H9 (cell line): ENCODE measurements around the gene LRRC71. TPM values are rescaled to one million over a fixed set of nuclear protein-coding genes. Genes with fewer than 3 reads are reported as not detected.

Source experiments
- DNase-seq: peaks from one replicate; pipeline ENCODE4 v3.0.0-alpha.2; 2017
- H2AFZ ChIP-seq: one replicate; pipeline ENCODE4 v1.6.1; 2013; ENCODE audit warnings: mild to moderate bottlenecking, low read length, control low read depth, moderate library complexity
- H2AK5ac ChIP-seq: 2 replicates; pipeline ENCODE4 v1.6.1; 2013; ENCODE audit warnings: low read length, control low read depth, mixed read lengths; ENCODE audit not compliant: insufficient read length
- H2BK120ac ChIP-seq: one replicate; pipeline ENCODE4 v1.6.1; 2013; ENCODE audit warnings: low read depth, mild to moderate bottlenecking, low read length, control low read depth, inconsistent platforms; ENCODE audit not compliant: poor library complexity, severe bottlenecking
- H2BK12ac ChIP-seq: 2 replicates; pipeline ENCODE4 v1.6.1; 2013; ENCODE audit warnings: low read length, control low read depth, mixed read lengths, low read depth; ENCODE audit not compliant: insufficient read length
- H2BK15ac ChIP-seq: 2 replicates; pipeline ENCODE4 v1.6.1; 2013; ENCODE audit warnings: low read depth, low read length, control low read depth
- H2BK20ac ChIP-seq: one replicate; pipeline ENCODE4 v1.6.1; 2013; ENCODE audit warnings: low read depth, mild to moderate bottlenecking, low read length, control low read depth, inconsistent platforms; ENCODE audit not compliant: poor library complexity, severe bottlenecking
- H2BK5ac ChIP-seq: 2 replicates; pipeline ENCODE4 v1.6.1; 2013; ENCODE audit warnings: low read length, control low read depth, mixed read lengths; ENCODE audit not compliant: insufficient read length
- H3K14ac ChIP-seq: 2 replicates; pipeline ENCODE4 v1.6.1; 2013; ENCODE audit warnings: low read length, control low read depth; ENCODE audit not compliant: insufficient read depth
- H3K18ac ChIP-seq: 2 replicates; pipeline ENCODE4 v1.6.1; 2013; ENCODE audit warnings: low read depth, mild to moderate bottlenecking, mixed read lengths, low read length, control low read depth; ENCODE audit not compliant: insufficient read length
- H3K23ac ChIP-seq: 2 replicates; pipeline ENCODE4 v1.6.1; 2013; ENCODE audit warnings: low read length, control low read depth, mixed read lengths, low read depth; ENCODE audit not compliant: insufficient read length
- H3K23me2 ChIP-seq: 2 replicates; pipeline ENCODE4 v1.6.1; 2013; ENCODE audit warnings: low read depth, mild to moderate bottlenecking, mixed read lengths, low read length, control low read depth; ENCODE audit not compliant: insufficient read length, poor library complexity, severe bottlenecking
- H3K27ac ChIP-seq: 2 replicates; pipeline ENCODE4 v1.5.1; 2013; ENCODE audit warnings: low read length, control low read depth, mixed read lengths, low read depth; ENCODE audit not compliant: insufficient read length
- H3K27me3 ChIP-seq: 2 replicates; pipeline ENCODE4 v1.6.1; 2013; ENCODE audit warnings: low read length, control low read depth, inconsistent platforms; ENCODE audit not compliant: insufficient read depth
- H3K4ac ChIP-seq: 2 replicates; pipeline ENCODE4 v1.6.1; 2013; ENCODE audit warnings: low read depth, mild to moderate bottlenecking, control low read depth, inconsistent platforms, low read length, moderate library complexity
- H3K4me1 ChIP-seq: 2 replicates; pipeline ENCODE4 v1.6.1; 2013; ENCODE audit warnings: low read length, control low read depth, inconsistent platforms; ENCODE audit not compliant: insufficient read depth
- H3K4me2 ChIP-seq: 2 replicates; pipeline ENCODE4 v1.6.1; 2013; ENCODE audit warnings: low read length, control low read depth, mixed read lengths; ENCODE audit not compliant: insufficient read length, insufficient read depth
- H3K56ac ChIP-seq: 2 replicates; pipeline ENCODE4 v1.6.1; 2013; ENCODE audit warnings: low read depth, mild to moderate bottlenecking, mixed read lengths, low read length, control low read depth; ENCODE audit not compliant: insufficient read length
- H3K79me1 ChIP-seq: 2 replicates; pipeline ENCODE4 v1.6.1; 2013; ENCODE audit warnings: low read depth, mild to moderate bottlenecking, moderate library complexity, low read length, control low read depth, inconsistent platforms; ENCODE audit not compliant: insufficient read depth, poor library complexity, severe bottlenecking
- H3K79me2 ChIP-seq: 2 replicates; pipeline ENCODE4 v1.6.1; 2013; ENCODE audit warnings: low read length, control low read depth, inconsistent platforms; ENCODE audit not compliant: insufficient read depth
- H3K9ac ChIP-seq: 2 replicates; pipeline ENCODE4 v1.6.1; 2013; ENCODE audit warnings: low read length, control low read depth, mixed read lengths; ENCODE audit not compliant: insufficient read length; ENCODE audit errors: extremely low read depth
- H3K9me3 ChIP-seq: one replicate; pipeline ENCODE4 v1.6.1; 2013; ENCODE audit warnings: low read depth, low read length, inconsistent platforms; ENCODE audit not compliant: control insufficient read depth
- H3T11ph ChIP-seq: one replicate; pipeline ENCODE4 v1.6.1; 2013; ENCODE audit warnings: mild to moderate bottlenecking, low read length, control low read depth, inconsistent platforms
- H4K20me1 ChIP-seq: one replicate; pipeline ENCODE4 v1.6.1; 2013; ENCODE audit not compliant: control insufficient read depth, insufficient read length, insufficient read depth
- H4K5ac ChIP-seq: 2 replicates; pipeline ENCODE4 v1.6.1; 2013; ENCODE audit warnings: low read depth, mild to moderate bottlenecking, mixed read lengths, low read length, control low read depth; ENCODE audit not compliant: insufficient read length
- H4K8ac ChIP-seq: replicated peaks from 2 replicates; pipeline ENCODE4 v1.6.1; 2013; ENCODE audit warnings: low read length, control low read depth, mixed read lengths, low read depth; ENCODE audit not compliant: insufficient read length
- H4K91ac ChIP-seq: 2 replicates; pipeline ENCODE4 v1.6.1; 2013; ENCODE audit warnings: low read depth, mild to moderate bottlenecking, moderate library complexity, mixed read lengths, low read length, control low read depth; ENCODE audit not compliant: insufficient read length
- H3K27ac Mint-ChIP-seq, 3 experiments: 2 replicates in 2 of 3; 3 replicates in 1 of 3; pipeline ENCODE4 v1.8.0; 2020 to 2021; ENCODE audit warnings: mixed read lengths in 3 of 3, mild to moderate bottlenecking in 1 of 3, moderate library complexity in 1 of 3
- H3K27me3 Mint-ChIP-seq: 2 replicates; pipeline ENCODE4 v1.8.0; 2021; ENCODE audit warnings: low read depth, mild to moderate bottlenecking, moderate library complexity, mixed read lengths
- H3K36me3 Mint-ChIP-seq, 3 experiments: 2 replicates in 2 of 3; 3 replicates in 1 of 3; pipeline ENCODE4 v1.8.0; 2020 to 2021; ENCODE audit warnings: low read depth in 3 of 3, mixed read lengths in 3 of 3; ENCODE audit not compliant: insufficient read depth in 1 of 3
- H3K4me1 Mint-ChIP-seq, 2 experiments: 2 replicates each; pipeline ENCODE4 v1.8.0; 2020; ENCODE audit warnings: mixed read lengths in 2 of 2
- H3K4me3 Mint-ChIP-seq, 2 experiments: 2 replicates in 1 of 2; 3 replicates in 1 of 2; pipeline ENCODE4 v1.8.0; 2020 to 2021; ENCODE audit warnings: mild to moderate bottlenecking in 2 of 2, mixed read lengths in 2 of 2, moderate library complexity in 1 of 2
- H3K9me3 Mint-ChIP-seq, 2 experiments: 2 replicates in 1 of 2; 3 replicates in 1 of 2; pipeline ENCODE4 v1.8.0; 2020; ENCODE audit warnings: mild to moderate bottlenecking in 2 of 2, mixed read lengths in 2 of 2, moderate library complexity in 1 of 2
- WGBS: extraction: QIAGEN DNeasy Blood & Tissue Kit; methylation state at CpG from one replicate; pipeline ENCODE4 v1.1.7; 2013; ENCODE audit warnings: missing lambda C conversion rate, low lambda C conversion rate, mixed read lengths; ENCODE audit not compliant: insufficient read length; ENCODE audit errors: extremely low coverage; 5-methylcytosine and 5-hydroxymethylcytosine counted together
- total RNA-seq: library from RNA; stranded (reverse); gene quantifications from 2 replicates; pipeline ENCODE4 v1.2.1, GENCODE V29; 2021
- TF ChIP-seq, protein P1 (sequence below): fragments of 200-600 bp; sonication (generic); conservative IDR thresholded peaks from 3 replicates; pipeline ENCODE4 v1.8.0; 2021; ENCODE audit warnings: antibody characterized with exemption, mild to moderate bottlenecking

Gene LRRC71
- total RNA-seq, 1 experiment from 2014 or later, result not detected

DNA sequence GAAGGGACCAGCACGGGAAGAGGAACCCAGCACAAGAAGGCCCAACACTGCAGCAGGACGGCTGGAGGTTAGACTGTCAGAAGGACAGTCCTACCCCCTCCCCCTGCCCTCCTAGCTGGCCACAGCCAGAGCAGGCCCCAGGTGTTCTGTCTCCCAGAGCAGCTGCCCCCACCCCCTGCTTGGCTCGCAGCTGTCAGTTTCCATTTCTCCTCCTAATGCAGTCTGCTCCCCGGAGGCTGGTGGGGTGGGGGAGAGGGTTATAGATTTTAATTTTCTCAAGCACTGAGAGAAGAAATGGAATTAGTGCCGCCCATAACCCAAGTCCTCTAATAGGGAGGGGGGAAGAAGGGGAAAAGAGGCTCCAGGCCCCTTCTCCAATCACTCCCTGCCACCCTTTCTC is 40.0 kb upstream of the LRRC71 start:
- WGBS, result no CpG with 5 or more reads among the region's 5 CpGs
- H4K91ac ChIP-seq, result no peak overlapping the region
- no peak overlapping the region for H3K27ac ChIP-seq
- H4K5ac ChIP-seq, result no peak overlapping the region
- DNase-seq, result no peak
- Mint-ChIP-seq H3K4me1 (peaks cover 22 to 45% of the 10 kb centered on the region in 2 experiments), H3K9me3 (no peaks in the 10 kb centered on the region; a peak in 1 of 5 replicates), H3K27me3 (peaks cover 71% of the 10 kb centered on the region), H3K27ac (no peak overlapping the region), H3K36me3 (no peaks in the 10 kb centered on the region), H3K4me3 (no peak overlapping the region)
- no peak overlapping the region for H4K8ac ChIP-seq
- H3K4me2 ChIP-seq, result no peak overlapping the region
- no peak overlapping the region for H2AK5ac ChIP-seq
- no peaks in the 10 kb centered on the region for H3K23me2 ChIP-seq
- no peak overlapping the region for H2AFZ ChIP-seq
- TF ChIP-seq, protein P1, sequence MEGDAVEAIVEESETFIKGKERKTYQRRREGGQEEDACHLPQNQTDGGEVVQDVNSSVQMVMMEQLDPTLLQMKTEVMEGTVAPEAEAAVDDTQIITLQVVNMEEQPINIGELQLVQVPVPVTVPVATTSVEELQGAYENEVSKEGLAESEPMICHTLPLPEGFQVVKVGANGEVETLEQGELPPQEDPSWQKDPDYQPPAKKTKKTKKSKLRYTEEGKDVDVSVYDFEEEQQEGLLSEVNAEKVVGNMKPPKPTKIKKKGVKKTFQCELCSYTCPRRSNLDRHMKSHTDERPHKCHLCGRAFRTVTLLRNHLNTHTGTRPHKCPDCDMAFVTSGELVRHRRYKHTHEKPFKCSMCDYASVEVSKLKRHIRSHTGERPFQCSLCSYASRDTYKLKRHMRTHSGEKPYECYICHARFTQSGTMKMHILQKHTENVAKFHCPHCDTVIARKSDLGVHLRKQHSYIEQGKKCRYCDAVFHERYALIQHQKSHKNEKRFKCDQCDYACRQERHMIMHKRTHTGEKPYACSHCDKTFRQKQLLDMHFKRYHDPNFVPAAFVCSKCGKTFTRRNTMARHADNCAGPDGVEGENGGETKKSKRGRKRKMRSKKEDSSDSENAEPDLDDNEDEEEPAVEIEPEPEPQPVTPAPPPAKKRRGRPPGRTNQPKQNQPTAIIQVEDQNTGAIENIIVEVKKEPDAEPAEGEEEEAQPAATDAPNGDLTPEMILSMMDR, result no peak
- no peak overlapping the region for H3K23ac ChIP-seq
- no peak overlapping the region for H2BK20ac ChIP-seq
- H3K56ac ChIP-seq, result no peak overlapping the region
- no peak overlapping the region for H3K18ac ChIP-seq
- no peak overlapping the region for H3K14ac ChIP-seq
- H3K9me3 ChIP-seq, result no peaks in the 10 kb centered on the region
- H3K79me2 ChIP-seq, result no peaks in the 10 kb centered on the region
- H2BK15ac ChIP-seq, result no peak overlapping the region
- H2BK120ac ChIP-seq, result no peak overlapping the region
- H3K4me1 ChIP-seq, result no peaks in the 10 kb centered on the region
- no peak overlapping the region for H2BK12ac ChIP-seq
- no peak overlapping the region for H3K4ac ChIP-seq
- H3T11ph ChIP-seq, result no peak overlapping the region
- no peak overlapping the region for H2BK5ac ChIP-seq
- no peaks in the 10 kb centered on the region; the same call in 1 of the 2 replicates for H3K27me3 ChIP-seq
- no peaks in the 10 kb centered on the region for H3K79me1 ChIP-seq
- no peaks in the 10 kb centered on the region for H4K20me1 ChIP-seq
- H3K9ac ChIP-seq, result no peak overlapping the region
